OCI-LY3 (cell line): Measurements from ENCODE around the gene ARID3A.

ENCODE experiments used
- CTCF ChIP-seq: fragments of 200-600, 300-600 bp; sonication (generic); IDR thresholded peaks from 2 replicates; pipeline ENCODE4 v1.5.1; 2014; ENCODE audit warnings: antibody characterized with exemption, low read length, low read depth
- EZH2phosphoT487 ChIP-seq: fragments of 200-600 bp; shearing (Covaris generic); IDR thresholded peaks from 2 replicates; pipeline ENCODE4 v1.6.1; 2018; ENCODE audit warnings: antibody characterized with exemption, mixed run types, low read depth

DNA sequence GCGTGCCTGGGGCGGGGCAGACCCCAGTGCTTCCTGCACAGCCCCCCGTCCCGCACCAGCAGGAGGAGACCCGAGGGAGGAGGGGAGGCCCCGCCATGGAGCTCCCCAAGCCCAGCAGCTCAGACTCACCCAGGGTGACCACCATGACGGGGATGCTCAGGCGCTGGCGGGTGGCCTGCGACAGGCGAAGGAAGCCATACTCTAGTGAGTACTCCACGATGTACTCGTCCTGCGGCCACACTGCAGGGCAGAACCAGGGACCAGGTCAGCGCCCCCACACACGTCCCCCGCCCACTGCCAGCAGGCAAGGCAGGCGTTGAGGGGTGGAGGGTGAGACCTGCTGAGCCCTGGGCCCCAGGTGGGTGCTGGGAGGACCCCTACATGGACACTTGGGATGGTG, 86.5 kb downstream of the ARID3A start:
- TF ChIP-seq CTCF (no peak), EZH2phosphoT487 (no peak)
